ENCODE measurements around the gene KIAA1958.
"Not testable (repeated sequence)": the region's sequence is repeated elsewhere in the genome, so short reads cannot be mapped to it uniquely, and the experiment has no call there.

DNA sequence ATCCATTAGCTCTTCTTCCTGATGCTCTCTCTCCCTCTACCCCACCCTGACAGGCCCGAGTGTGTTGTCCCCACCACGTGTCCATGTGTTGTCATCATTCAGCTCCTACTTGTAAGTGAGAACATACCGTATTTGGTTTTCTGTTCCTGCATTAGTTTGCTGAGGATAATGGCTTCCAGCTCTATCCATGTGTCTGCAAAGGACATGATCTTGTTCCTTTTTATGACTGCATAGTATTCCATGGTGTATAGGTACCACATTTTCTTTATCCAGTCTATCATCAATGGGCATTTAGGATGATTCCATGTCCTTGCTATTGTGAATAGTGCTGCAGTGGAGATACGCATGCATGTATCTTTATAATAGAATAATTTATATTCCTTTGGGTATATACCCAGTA, 186.6 kb downstream of the KIAA1958 start:
- TF ChIP-seq CTCF (IDR thresholded peaks at IDR 0.05; ENCODE audit: low read length); EZH2 (IDR thresholded peaks at IDR 0.05; ENCODE audit: borderline replicate concordance, low read length): not testable (repeated sequence)
